Subcutaneous abdominal adipose tissue (tissue), 5 donors: ENCODE data around the gene NRG3.
"Not testable (repeated sequence)": the region's sequence is repeated elsewhere in the genome, so short reads cannot be mapped to it uniquely, and the experiment has no call there.

Source experiments
- H3K27ac ChIP-seq: one replicate; pipeline ENCODE4 v1.7.0; 2013; ENCODE audit warnings: low read depth, mild to moderate bottlenecking, inconsistent platforms, low read length, moderate library complexity
- H3K27me3 ChIP-seq, 5 donors: one replicate each; pipeline ENCODE4 v1.7.0; 2013; ENCODE audit warnings: low read length in 5 of 5, inconsistent platforms in 1 of 5; ENCODE audit not compliant: control insufficient read depth in 5 of 5, insufficient read depth in 4 of 5
- H3K36me3 ChIP-seq, 5 donors: one replicate each; pipeline ENCODE4 v1.7.0; 2013; ENCODE audit warnings: low read length in 5 of 5; ENCODE audit not compliant: control insufficient read depth in 5 of 5, insufficient read depth in 5 of 5
- H3K4me1 ChIP-seq, 5 donors: one replicate each; pipeline ENCODE4 v1.7.0; 2013; ENCODE audit warnings: low read length in 5 of 5, mild to moderate bottlenecking in 3 of 5, moderate library complexity in 1 of 5; ENCODE audit not compliant: control insufficient read depth in 5 of 5, insufficient read depth in 5 of 5
- H3K4me3 ChIP-seq, 5 donors: one replicate each; pipeline ENCODE4 v1.7.0; 2013; ENCODE audit warnings: low read length in 5 of 5, low read depth in 1 of 5
- H3K9ac ChIP-seq, 5 donors: one replicate each; pipeline ENCODE4 v1.7.0; 2013; ENCODE audit warnings: low read length in 5 of 5, mild to moderate bottlenecking in 4 of 5, moderate library complexity in 3 of 5
- H3K9me3 ChIP-seq, 5 donors: one replicate each; pipeline ENCODE4 v1.7.0; 2013; ENCODE audit warnings: low read length in 5 of 5; ENCODE audit not compliant: control insufficient read depth in 5 of 5
- donor health status: healthy.
- donor health status: healthy.
- donor health status: healthy.
- donor health status: healthy.
- donor health status: healthy.

Gene NRG3

DNA sequence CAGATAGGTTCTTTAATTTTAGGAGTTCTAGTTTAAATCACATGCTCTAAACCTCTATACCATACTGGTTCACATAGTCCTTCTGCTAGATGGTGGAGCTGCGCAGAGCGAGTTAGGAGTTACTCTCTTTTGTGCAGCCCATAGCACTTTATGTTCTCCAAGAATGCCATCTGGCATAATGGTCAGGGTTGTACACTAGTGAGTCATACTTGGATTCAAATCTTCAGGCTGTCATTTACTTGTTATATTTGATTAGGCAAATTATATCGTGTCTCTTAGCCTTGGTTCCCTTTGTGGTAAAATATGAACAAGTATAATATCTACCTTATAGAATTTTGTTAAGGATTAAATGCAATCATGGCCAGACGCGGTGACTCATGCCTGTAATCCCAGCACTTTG lies 1078.3 kb downstream of the NRG3 start:
- no peaks in the 10 kb centered on the region for H3K4me1 ChIP-seq
- H3K4me3 ChIP-seq, result no peak overlapping the region

DNA sequence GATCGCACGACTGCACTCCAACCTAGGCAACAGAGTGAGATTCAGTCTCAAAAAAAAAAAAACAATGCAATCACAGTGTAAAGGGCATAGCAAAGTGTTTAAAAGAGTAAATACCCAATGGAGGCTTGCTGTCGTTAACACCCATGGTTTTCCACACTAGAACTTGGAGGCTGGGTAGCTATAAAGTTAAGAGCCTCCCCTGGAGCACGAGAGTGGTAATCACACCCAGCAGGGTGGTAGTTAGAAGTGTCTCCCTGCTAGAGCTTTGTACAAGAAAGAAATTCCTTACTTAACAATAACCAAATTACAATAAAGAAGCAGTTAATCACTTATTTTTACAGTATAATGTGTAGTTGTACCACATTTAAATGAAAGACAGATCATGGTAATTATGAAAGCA lies 1078.9 kb downstream of the NRG3 start:
- Histone ChIP-seq H3K27ac (no peak overlapping the region), H3K4me1 (no peaks in the 10 kb centered on the region), H3K9ac (no peak overlapping the region), H3K27me3 (no peaks in the 10 kb centered on the region), H3K9me3 (no peaks in the 10 kb centered on the region), H3K36me3 (no peaks in the 10 kb centered on the region), H3K4me3 (no peak overlapping the region)

More for the DNA sequence above, 1078.3 kb downstream of the NRG3 start:
- Histone ChIP-seq H3K27me3 (no peaks in the 10 kb centered on the region), H3K27ac (no peak overlapping the region), H3K9ac (no peak overlapping the region), H3K9me3 (no peaks in the 10 kb centered on the region), H3K36me3 (no peaks in the 10 kb centered on the region)

DNA sequence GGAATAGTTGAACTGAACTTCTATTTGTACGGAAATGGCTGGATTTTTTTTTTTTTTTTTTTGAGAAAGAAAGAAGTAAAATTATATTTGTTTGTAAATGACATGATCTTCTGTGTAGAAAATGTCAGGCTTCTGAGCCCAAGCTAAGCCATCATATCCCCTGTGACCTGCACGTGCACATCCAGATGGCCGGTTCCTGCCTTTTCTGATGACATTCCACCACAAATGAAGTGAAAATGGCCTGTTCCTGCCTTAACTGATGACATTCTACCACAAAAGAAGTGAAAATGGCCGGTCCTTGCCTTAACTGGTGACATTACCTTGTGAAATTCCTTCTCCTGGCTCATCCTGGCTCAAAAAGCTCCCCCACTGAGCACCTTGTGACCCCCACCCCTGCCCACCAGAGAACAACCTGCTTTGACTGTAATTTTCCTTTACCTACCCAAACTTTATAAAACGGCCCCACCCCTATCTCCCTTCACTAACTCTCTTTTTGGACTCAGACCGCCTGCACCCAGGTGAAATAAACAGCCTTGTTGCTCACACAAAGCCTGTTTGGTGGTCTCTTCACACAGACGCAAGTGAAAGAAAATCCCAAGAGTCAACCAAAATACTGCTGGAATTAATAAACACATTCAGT lies 1085.5 kb downstream of the NRG3 start:
- H3K36me3 ChIP-seq, H3K9me3 ChIP-seq, H3K27ac ChIP-seq, H3K9ac ChIP-seq, H3K4me1 ChIP-seq, H3K4me3 ChIP-seq, H3K27me3 ChIP-seq: not testable (repeated sequence)

DNA sequence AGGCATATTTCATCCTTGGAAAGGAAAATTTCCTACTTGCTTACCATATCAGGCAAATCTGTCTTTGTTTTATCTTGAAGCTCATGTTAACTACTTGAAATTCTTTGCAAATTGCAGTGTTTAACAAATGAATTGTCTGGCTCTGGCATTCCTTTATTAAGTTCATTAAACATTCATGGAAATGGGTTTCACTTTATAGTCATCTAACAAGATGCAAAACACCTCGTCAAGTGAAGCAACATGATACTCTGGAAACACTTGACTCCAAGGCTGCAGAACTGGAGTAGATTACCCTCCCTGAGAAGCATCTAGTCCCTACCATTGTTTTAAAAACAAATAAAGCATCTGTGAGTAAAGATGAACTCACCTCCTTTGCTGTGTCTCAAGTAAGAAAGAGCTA lies 1086.9 kb downstream of the NRG3 start:
- H3K27ac ChIP-seq, result no peak overlapping the region
- peaks cover 0 to 8% (median 3%) of the 10 kb centered on the region in 5 donors for H3K4me1 ChIP-seq
- H3K9ac ChIP-seq, result no peak overlapping the region
- no peak overlapping the region for H3K4me3 ChIP-seq
- no peaks in the 10 kb centered on the region for H3K36me3 ChIP-seq
- H3K27me3 ChIP-seq, result no peaks in the 10 kb centered on the region
- H3K9me3 ChIP-seq, result no peaks in the 10 kb centered on the region

DNA sequence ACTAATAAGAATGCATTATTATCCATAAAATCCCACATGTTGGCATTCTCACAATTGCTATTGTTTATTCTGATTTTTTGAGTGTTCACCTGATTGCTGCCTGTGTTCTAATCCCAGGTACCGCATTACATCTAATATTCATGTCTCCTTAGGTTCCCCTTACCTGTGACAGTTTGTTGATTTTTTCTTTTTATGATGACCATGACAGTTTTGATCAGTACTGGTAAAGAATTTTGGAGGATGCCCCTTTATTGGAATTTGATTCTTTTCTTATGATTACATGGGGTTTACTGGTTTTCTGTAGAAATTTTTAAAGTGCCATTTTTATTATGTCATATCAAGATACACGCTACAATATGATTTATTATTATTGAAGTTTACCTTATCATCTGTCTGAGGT lies 1091.1 kb downstream of the NRG3 start:
- no peak overlapping the region for H3K4me3 ChIP-seq
- no peaks in the 10 kb centered on the region for H3K27me3 ChIP-seq
- no peak overlapping the region for H3K27ac ChIP-seq
- H3K36me3 ChIP-seq, result no peaks in the 10 kb centered on the region
- no peaks in the 10 kb centered on the region for H3K9me3 ChIP-seq
- H3K4me1 ChIP-seq, result peaks cover 0 to 7% (median 0%) of the 10 kb centered on the region in 5 donors
- no peak overlapping the region for H3K9ac ChIP-seq

DNA sequence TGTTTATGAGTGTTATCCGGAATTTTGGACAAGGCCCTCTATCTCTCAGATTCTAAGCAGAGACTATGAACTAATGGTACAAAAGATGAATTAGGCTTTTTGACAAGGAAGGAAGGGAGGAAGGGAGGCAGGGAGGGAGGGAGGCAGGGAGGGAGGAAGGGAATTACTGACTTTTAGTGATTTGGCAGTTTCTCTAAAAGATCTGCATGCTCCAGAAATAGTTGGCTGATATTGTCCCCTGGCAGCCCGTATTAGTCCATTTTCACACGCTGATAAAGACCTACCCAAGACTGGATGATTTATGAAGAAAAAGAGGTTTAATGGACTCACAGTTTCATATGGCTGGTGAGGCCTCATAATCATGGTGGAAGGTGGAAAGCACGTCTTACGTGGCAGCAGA lies 1093.5 kb downstream of the NRG3 start:
- Histone ChIP-seq H3K4me3 (no peak overlapping the region), H3K9ac (no peak overlapping the region), H3K4me1 (peaks cover 0 to 7% (median 0%) of the 10 kb centered on the region in 5 donors), H3K36me3 (no peaks in the 10 kb centered on the region), H3K9me3 (no peaks in the 10 kb centered on the region), H3K27ac (no peak overlapping the region), H3K27me3 (no peaks in the 10 kb centered on the region)

DNA sequence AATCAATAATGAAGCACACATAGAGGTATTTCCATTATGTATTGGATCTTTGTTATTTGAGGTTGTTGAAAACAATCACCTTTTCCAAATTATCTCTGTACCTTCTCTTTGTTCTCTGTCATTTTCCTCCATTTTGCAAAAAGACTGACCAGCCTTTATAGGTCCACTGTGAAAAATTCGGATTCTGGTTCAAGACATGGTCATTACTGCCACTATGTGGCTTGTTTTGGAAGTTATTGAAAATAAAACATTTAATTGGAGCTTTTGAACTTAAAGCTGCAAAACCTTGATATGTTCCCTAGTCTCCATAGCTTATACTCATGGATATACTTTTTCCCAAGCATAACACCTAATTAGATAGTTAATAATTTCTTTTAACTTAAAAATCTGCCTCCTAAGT lies 1094.4 kb downstream of the NRG3 start:
- Histone ChIP-seq H3K9ac (no peak overlapping the region), H3K9me3 (no peaks in the 10 kb centered on the region), H3K4me3 (no peak overlapping the region), H3K27ac (no peak overlapping the region), H3K36me3 (no peaks in the 10 kb centered on the region), H3K27me3 (no peaks in the 10 kb centered on the region), H3K4me1 (peaks cover 0 to 7% (median 0%) of the 10 kb centered on the region in 5 donors)

DNA sequence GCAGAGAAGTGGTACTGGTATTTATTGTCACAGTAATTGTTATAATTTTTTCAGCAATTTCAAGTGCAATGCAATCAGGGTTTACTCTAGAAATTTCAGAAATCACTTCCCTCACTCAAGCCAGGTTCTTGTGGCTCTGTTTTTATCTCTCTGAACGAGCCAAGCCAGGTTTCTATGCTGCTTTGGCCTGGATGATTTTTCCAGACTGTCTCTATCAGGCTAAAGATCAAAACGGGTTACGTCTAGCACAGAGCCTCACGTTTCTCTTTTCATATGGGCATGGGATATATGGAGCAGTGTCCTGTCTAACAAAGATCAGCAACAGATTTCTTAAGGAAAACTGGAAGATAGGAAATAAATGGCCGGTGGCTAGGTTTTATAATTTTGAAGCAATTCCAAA lies 1105.3 kb downstream of the NRG3 start:
- Histone ChIP-seq H3K9me3 (no peaks in the 10 kb centered on the region), H3K4me1 (no peaks in the 10 kb centered on the region), H3K36me3 (no peaks in the 10 kb centered on the region), H3K27ac (no peak overlapping the region), H3K9ac (no peak overlapping the region), H3K4me3 (no peak overlapping the region), H3K27me3 (no peaks in the 10 kb centered on the region)

DNA sequence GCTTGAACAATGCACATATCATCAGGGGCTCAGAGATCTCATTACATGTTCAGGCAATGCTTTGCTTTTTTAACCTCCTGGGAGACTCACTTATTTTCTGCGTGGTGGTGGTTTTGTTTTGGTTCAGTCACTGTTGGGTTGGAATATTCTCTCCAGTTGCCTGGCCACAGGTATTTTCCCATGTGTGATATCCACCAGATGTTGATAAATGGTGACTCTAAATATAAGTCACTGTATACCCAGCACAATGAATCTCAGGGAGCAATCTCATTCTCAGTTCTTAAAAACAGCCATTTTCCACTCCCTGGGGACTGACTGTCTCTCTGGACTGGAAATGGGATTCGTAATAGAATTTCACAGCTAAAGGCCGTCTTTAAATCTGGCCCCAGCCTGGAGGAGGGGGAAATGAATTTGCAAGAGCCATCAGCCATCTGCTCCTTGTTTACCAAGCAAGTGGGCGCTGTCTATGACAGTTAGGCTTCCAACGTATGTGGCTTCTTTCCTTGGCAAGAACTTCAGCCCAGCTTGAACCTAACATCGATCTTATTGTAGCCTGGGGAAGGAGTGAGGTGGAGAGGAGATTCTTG lies 1106.2 kb downstream of the NRG3 start:
- no peaks in the 10 kb centered on the region for H3K9me3 ChIP-seq
- H3K4me1 ChIP-seq, result no peaks in the 10 kb centered on the region
- no peak overlapping the region for H3K27ac ChIP-seq
- H3K36me3 ChIP-seq, result no peaks in the 10 kb centered on the region
- H3K4me3 ChIP-seq, result no peak overlapping the region
- H3K9ac ChIP-seq, result no peak overlapping the region
- H3K27me3 ChIP-seq, result no peaks in the 10 kb centered on the region

DNA sequence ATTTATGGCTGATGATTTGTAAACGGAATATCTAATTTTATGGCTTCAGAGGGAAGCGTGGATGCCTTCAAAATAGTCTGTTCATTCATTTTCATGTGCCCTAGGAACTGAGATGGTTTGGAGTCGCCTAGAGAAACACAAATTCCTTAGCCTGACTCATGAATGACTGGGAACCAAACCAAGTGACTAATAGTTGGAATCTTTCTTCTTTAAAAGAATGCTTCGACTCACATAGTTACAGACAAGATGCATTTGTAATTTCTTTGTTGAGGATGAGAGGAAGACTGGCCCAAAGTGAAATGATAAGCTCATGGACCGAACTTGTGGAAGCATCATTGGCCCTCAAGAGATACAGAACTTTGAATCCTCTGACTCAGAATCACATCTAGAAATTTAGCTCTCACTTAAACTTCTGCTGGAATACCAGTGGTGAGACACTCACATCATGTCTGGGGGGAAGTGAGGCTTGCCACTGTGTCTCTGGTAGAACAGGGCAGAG lies 1107.2 kb downstream of the NRG3 start:
- Histone ChIP-seq H3K4me3 (no peak overlapping the region), H3K4me1 (no peaks in the 10 kb centered on the region), H3K27ac (peak overlapping the region; percentile 2)

More for the DNA sequence above, 1107.2 kb downstream of the NRG3 start:
- Histone ChIP-seq H3K27me3 (no peaks in the 10 kb centered on the region), H3K36me3 (no peaks in the 10 kb centered on the region), H3K9ac (no peak overlapping the region), H3K9me3 (no peaks in the 10 kb centered on the region)
